GM23248 (cell line): ENCODE data around the gene SLC26A6. TPM values are rescaled to one million over a fixed set of nuclear protein-coding genes. Genes with fewer than 3 reads are reported as not detected.

Experiments used
- DNase-seq: peaks from one replicate; pipeline ENCODE4 v3.0.0-alpha.2; 2015
- H2AFZ ChIP-seq: fragments of 200-600 bp; sonication (generic); 2 replicates; pipeline ENCODE4 v1.6.1; 2016; ENCODE audit warnings: antibody characterized with exemption
- H3F3A ChIP-seq: fragments of 200-600 bp; sonication (generic); 2 replicates; pipeline ENCODE4 v1.6.1; 2016; ENCODE audit warnings: mild to moderate bottlenecking, antibody characterized with exemption, mixed run types; ENCODE audit not compliant: insufficient read depth
- H3K27ac ChIP-seq: fragments of 200-600 bp; sonication (generic); 2 replicates; pipeline ENCODE4 v1.5.1; 2016; ENCODE audit warnings: mild to moderate bottlenecking
- H3K27me3 ChIP-seq: fragments of 200-600 bp; sonication (generic); replicated peaks from 2 replicates; pipeline ENCODE4 v1.6.1; 2016; ENCODE audit warnings: mild to moderate bottlenecking; ENCODE audit not compliant: insufficient read depth
- H3K36me3 ChIP-seq: fragments of 200-600 bp; sonication (generic); 2 replicates; pipeline ENCODE4 v1.6.1; 2016; ENCODE audit warnings: low read depth, mild to moderate bottlenecking
- H3K4me1 ChIP-seq: fragments of 200-600 bp; sonication (generic); 2 replicates; pipeline ENCODE4 v1.6.1; 2016; ENCODE audit warnings: mild to moderate bottlenecking; ENCODE audit not compliant: insufficient read depth
- H3K4me2 ChIP-seq: fragments of 200-600 bp; sonication (generic); one replicate; pipeline ENCODE4 v1.6.1; 2016; ENCODE audit warnings: mild to moderate bottlenecking; ENCODE audit not compliant: unreplicated experiment
- H3K4me3 ChIP-seq: fragments of 200-600 bp; sonication (generic); 2 replicates; pipeline ENCODE4 v1.5.1; 2016; ENCODE audit warnings: mild to moderate bottlenecking
- H3K79me2 ChIP-seq: fragments of 200-600 bp; sonication (generic); 2 replicates; pipeline ENCODE4 v1.6.1; 2016; ENCODE audit warnings: mild to moderate bottlenecking; ENCODE audit not compliant: insufficient read depth
- H3K9ac ChIP-seq: fragments of 200-600 bp; sonication (generic); 2 replicates; pipeline ENCODE4 v1.6.1; 2016; ENCODE audit warnings: mild to moderate bottlenecking
- H3K9me2 ChIP-seq: fragments of 200-600 bp; sonication (generic); 2 replicates; pipeline ENCODE4 v1.6.1; 2016; ENCODE audit warnings: mixed run types, mild to moderate bottlenecking, moderate library complexity; ENCODE audit not compliant: insufficient read depth
- H3K9me3 ChIP-seq: fragments of 200-600 bp; sonication (generic); one replicate; pipeline ENCODE4 v1.6.1; 2017; ENCODE audit warnings: low read depth
- H4K20me1 ChIP-seq: fragments of 200-600 bp; sonication (generic); 2 replicates; pipeline ENCODE4 v1.6.0; 2016; ENCODE audit not compliant: insufficient read depth
- EZH2 ChIP-seq: fragments of 200-600 bp; sonication (generic); IDR thresholded peaks from 2 replicates; pipeline ENCODE4 v1.6.1; 2018; ENCODE audit warnings: antibody characterized with exemption, mild to moderate bottlenecking; ENCODE audit not compliant: insufficient read depth, poor library complexity, severe bottlenecking
- EZH2phosphoT487 ChIP-seq: fragments of 200-600 bp; sonication (generic); IDR thresholded peaks from 2 replicates; pipeline ENCODE4 v1.6.1; 2018; ENCODE audit warnings: antibody characterized with exemption, moderate library complexity, mild to moderate bottlenecking, low read depth; ENCODE audit not compliant: insufficient read depth
- WGBS, 2 experiments: methylation state at CpG; one replicate each; pipeline ENCODE4 v1.1.6; 2015 to 2017; ENCODE audit warnings: low lambda C conversion rate in 2 of 2, low coverage in 1 of 2; ENCODE audit errors: missing lambda C conversion rate in 2 of 2; 5-methylcytosine and 5-hydroxymethylcytosine counted together
- in situ Hi-C: fragments of 300-500 bp; cut with MboI; formaldehyde crosslinking; loops from 2 replicates; pipeline ENCODE4 v1.15.0; 2020
- polyA plus RNA-seq: library from polyadenylated mRNA; unstranded; fragments of >200 nt; fragmentation: Nextera tagmentation; extraction: Ambion mirVana; gene quantifications from 2 replicates; pipeline ENCODE4 v1.2.1, GENCODE V29; 2016
- total RNA-seq: library from RNA; depleted of rRNA; stranded (reverse); fragments of >200 nt; shearing (Covaris generic); gene quantifications from 2 replicates; pipeline ENCODE4 v1.2.3, GENCODE V29; 2014

The SLC26A6 gene
- total and polyA plus RNA-seq, 2 experiments from 2014 or later, result 13.4 to 21.1 TPM

DNA sequence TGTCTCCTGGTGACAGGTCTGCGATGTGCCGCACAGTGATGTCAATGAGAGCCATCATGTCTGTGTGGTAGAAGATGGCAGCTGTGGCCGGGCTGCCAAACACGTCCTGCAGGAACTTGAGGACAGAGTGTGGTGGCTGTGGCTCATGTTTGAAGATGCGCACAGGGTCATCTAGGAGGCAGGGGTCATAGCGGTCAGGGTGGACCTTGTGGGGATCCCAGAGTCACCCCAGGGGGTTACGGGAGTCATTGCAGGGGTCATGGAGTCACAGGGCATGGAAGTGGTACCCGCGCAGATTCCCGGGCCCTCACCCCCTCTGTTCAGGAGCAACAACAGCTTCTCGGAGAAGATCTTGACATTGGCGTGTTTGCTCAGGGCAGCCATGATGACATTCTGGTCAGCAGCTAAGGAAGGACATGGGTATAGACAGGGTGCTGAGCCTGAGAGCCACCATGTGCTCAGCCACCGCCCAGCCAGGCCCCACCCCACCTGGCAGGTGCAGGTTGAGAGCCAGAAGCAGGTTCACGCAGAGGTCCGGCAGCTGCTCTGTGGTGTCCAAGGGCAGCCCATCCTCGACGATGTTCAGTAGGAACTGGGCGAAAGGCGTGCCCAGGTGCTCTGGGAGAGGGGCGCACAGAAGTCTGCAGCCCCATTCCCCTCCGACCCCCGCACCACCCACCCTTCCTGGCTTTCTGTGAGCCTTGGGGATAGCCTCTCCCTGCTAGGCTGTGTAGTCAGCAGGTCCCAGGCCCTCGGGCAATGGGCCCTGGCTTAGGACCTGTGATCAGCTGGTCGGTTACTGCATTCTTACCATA is 43.5 kb upstream of the SLC26A6 start:
- in situ Hi-C loops, result no loop called here
- Histone ChIP-seq H3K9me2 (no peaks in the 10 kb centered on the region), H3K9ac (no peak overlapping the region), H3K27me3 (no peaks in the 10 kb centered on the region), H2AFZ (no peak overlapping the region), H4K20me1 (no peaks in the 10 kb centered on the region), H3K9me3 (no peaks in the 10 kb centered on the region), H3K4me1 (peaks cover 10% of the 10 kb centered on the region; the same call in 1 of the 2 replicates), H3K79me2 (no peaks in the 10 kb centered on the region), H3K36me3 (peaks cover 4% of the 10 kb centered on the region; the same call in 1 of the 2 replicates), H3K4me2 (no peak overlapping the region), H3F3A (no peaks in the 10 kb centered on the region), H3K4me3 (no peak overlapping the region), H3K27ac (no peak overlapping the region)
- no peak for DNase-seq
- 89 to 90% methylated on average over 20 to 24 of the region's 24 CpGs for WGBS, 2 experiments
- no peak for TF ChIP-seq EZH2phosphoT487
- TF ChIP-seq EZH2, result no peak

DNA sequence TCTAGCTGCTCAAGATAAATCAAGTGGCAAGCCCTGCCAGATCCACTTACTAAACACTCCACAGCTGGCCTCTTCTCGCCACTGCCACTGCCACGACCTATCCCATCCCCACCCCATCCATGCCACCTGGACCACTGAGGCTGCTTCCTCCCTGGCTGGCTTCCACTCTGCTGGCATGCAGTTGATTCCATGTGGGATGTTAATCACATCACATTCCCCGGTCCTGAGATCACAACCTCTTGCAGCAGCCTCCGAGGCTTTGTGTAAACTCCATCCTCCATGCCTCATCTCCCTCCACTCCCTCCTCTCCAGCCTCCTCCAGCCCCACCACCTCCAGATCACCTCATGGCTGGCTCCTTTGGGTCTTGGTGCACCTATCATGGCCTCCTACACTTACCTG is 42.8 kb upstream of the SLC26A6 start:
- WGBS, 2 experiments, result 56 to 68% methylated on average over 4 of the region's 4 CpGs
- Histone ChIP-seq H3K9me3 (no peaks in the 10 kb centered on the region), H3K4me1 (peaks cover 4% of the 10 kb centered on the region; the same call in 1 of the 2 replicates), H3K36me3 (peaks cover 4% of the 10 kb centered on the region; the same call in 1 of the 2 replicates), H3K9ac (no peak overlapping the region), H3K4me2 (no peak overlapping the region), H3K9me2 (no peaks in the 10 kb centered on the region), H4K20me1 (no peaks in the 10 kb centered on the region), H3F3A (no peaks in the 10 kb centered on the region), H2AFZ (no peak overlapping the region), H3K27ac (no peak overlapping the region), H3K4me3 (no peak overlapping the region), H3K79me2 (no peaks in the 10 kb centered on the region), H3K27me3 (no peaks in the 10 kb centered on the region)
- in situ Hi-C loops, result no loop called here
- peak; percentile 59 for DNase-seq
- no peak for TF ChIP-seq EZH2
- TF ChIP-seq EZH2phosphoT487, result no peak

DNA sequence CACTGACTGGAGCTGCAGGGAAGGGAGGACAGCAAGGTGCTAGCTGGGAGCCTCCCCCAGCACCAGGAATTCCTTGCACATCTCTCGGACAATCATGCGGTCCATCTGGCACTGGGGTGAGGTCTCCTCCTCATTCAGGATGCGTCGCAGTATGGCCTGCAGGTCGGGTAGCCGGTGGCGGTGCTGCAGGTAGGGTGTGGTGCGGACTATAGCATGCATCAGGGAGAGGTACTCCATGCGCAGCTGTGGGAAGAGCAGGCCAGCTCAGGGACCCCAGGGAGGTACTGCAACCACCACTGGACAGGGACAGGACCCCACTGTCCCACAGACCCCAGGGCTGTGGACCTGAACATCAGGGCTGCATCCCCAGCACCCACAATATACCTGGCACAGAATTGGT is 39.2 kb upstream of the SLC26A6 start:
- H3K36me3 ChIP-seq, result no peaks in the 10 kb centered on the region
- H4K20me1 ChIP-seq, result no peaks in the 10 kb centered on the region
- H3K79me2 ChIP-seq, result no peaks in the 10 kb centered on the region
- H3K4me1 ChIP-seq, result peaks cover 3% of the 10 kb centered on the region; the same call in 1 of the 2 replicates
- H3K27ac ChIP-seq, result no peak overlapping the region
- no peak overlapping the region for H3K4me3 ChIP-seq
- no peaks in the 10 kb centered on the region for H3K9me2 ChIP-seq
- no peak for TF ChIP-seq EZH2
- no peak for TF ChIP-seq EZH2phosphoT487
- no peak overlapping the region for H3K4me2 ChIP-seq
- in situ Hi-C loops, result no loop called here
- no peaks in the 10 kb centered on the region for H3K9me3 ChIP-seq
- no peak overlapping the region for H3K9ac ChIP-seq
- WGBS, 2 experiments, result 78 to 79% methylated on average over 9 of the region's 9 CpGs
- no peaks in the 10 kb centered on the region for H3K27me3 ChIP-seq
- H3F3A ChIP-seq, result no peaks in the 10 kb centered on the region
- no peak overlapping the region for H2AFZ ChIP-seq
- DNase-seq, result no peak

DNA sequence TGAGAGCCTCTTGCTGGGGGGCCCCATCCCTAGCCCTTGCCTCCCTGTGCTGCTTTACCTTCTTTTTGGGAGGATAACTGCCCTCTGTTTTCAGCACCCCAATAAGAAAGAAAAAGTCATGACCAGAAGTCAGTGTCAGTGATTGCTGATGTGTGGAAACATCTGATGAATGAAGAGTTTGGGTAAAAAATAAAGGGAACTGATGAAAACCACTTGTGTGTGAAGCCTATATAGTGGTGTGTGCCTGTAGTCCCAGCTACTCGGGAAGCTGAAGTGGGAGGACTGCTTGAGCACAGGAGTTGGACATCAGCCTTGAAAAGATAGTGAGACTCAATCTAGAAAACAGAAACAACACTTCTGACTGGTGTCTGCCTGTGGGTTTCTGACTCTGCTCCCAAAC is 37.3 kb upstream of the SLC26A6 start:
- H4K20me1 ChIP-seq, result no peaks in the 10 kb centered on the region
- no peak overlapping the region for H3K4me3 ChIP-seq
- no peak overlapping the region for H3K4me2 ChIP-seq
- no peaks in the 10 kb centered on the region for H3K36me3 ChIP-seq
- no peaks in the 10 kb centered on the region for H3K9me2 ChIP-seq
- no peak overlapping the region for H2AFZ ChIP-seq
- no peaks in the 10 kb centered on the region for H3K27me3 ChIP-seq
- H3K79me2 ChIP-seq, result no peaks in the 10 kb centered on the region
- H3K4me1 ChIP-seq, result no peaks in the 10 kb centered on the region
- no peak overlapping the region for H3K9ac ChIP-seq
- DNase-seq, result no peak
- H3K27ac ChIP-seq, result no peak overlapping the region
- in situ Hi-C loops, result no loop called here
- no peaks in the 10 kb centered on the region for H3K9me3 ChIP-seq
- WGBS, 2 experiments, result 0% methylated on average over 1 of the region's 1 CpG
- 0 out of 2 replicates have a peak, but pooled peaks cover 6% of the 10 kb centered on the region for H3F3A ChIP-seq
- TF ChIP-seq EZH2phosphoT487 (no peak), EZH2 (no peak)
